Adrenal gland (tissue), 12 donors: ENCODE data around the gene UTP14A. TPM values are rescaled to one million over a fixed set of nuclear protein-coding genes. Genes with fewer than 3 reads are reported as not detected.

Source experiments
- DNase-seq, 7 donors: peaks; one replicate each; pipeline ENCODE4 v3.0.0-alpha.2; 2019 to 2020
- H3K27ac ChIP-seq, 5 donors: fragments of 200-600 bp; sonication (generic) in 4 of 5; 1 replicate in 3 of 5; 2 replicates in 2 of 5; pipeline versions ENCODE4 v1.5.1 to v1.8.0; 2016 to 2020; ENCODE audit warnings: mild to moderate bottlenecking in 1 of 5
- H3K27me3 ChIP-seq: fragments of 200-600 bp; 2 replicates; pipeline ENCODE4 v1.8.0; 2021
- H3K36me3 ChIP-seq, 2 donors: fragments of 200-600 bp; replicated peaks in 1 of 2; 1 replicate in 1 of 2; 2 replicates in 1 of 2; pipeline versions ENCODE4 v1.5.1 to v1.8.0; 2018 to 2022
- H3K4me1 ChIP-seq, 2 donors: fragments of 200-600 bp; replicated peaks in 1 of 2; 1 replicate in 1 of 2; 2 replicates in 1 of 2; pipeline versions ENCODE4 v1.5.1 to v1.8.0; 2018 to 2021
- H3K4me3 ChIP-seq, 4 donors: fragments of 200-600 bp; sonication (generic) in 3 of 4; one replicate each; pipeline ENCODE4 v1.5.1; 2016 to 2018
- H3K9me3 ChIP-seq, 3 donors: fragments of 200-600 bp; sonication (generic) in 1 of 3; replicated peaks in 1 of 3; 1 replicate in 2 of 3; 2 replicates in 1 of 3; pipeline versions ENCODE4 v1.5.1 to v1.8.0; 2016 to 2021
- CTCF ChIP-seq, 6 experiments: fragments of 450-650 bp in 4 of 6; fragments of 200-600 bp in 2 of 6; sonication (generic) in 1 of 6; IDR thresholded peaks; 1 replicate in 5 of 6; 2 replicates in 1 of 6; pipeline versions ENCODE4 v1.5.1 to v1.8.0; 2016 to 2021; ENCODE audit warnings: antibody characterized with exemption in 6 of 6, mild to moderate bottlenecking in 2 of 6, moderate library complexity in 1 of 6
- POLR2A ChIP-seq, 2 donors: fragments of 450-650 bp; IDR thresholded peaks; one replicate each; pipeline ENCODE4 v1.6.1; 2017; ENCODE audit warnings: antibody characterized with exemption in 2 of 2, mild to moderate bottlenecking in 2 of 2, moderate library complexity in 1 of 2
- WGBS, 4 donors: extraction: QIAGEN DNeasy Blood & Tissue Kit in 2 of 4; methylation state at CpG; one replicate each; pipeline versions ENCODE4 v1.1.5 to v1.1.7; 2013 to 2017; 5-methylcytosine and 5-hydroxymethylcytosine counted together
- intact Hi-C, 2 donors: fragments of 100-400 bp; cut with DNase I; formaldehyde crosslinking; loops; one replicate each; pipeline versions ENCODE4 v1.14.1 to v1.15.0; 2022 to 2023
- polyA plus RNA-seq, 3 donors: library from polyadenylated mRNA; stranded (reverse); fragments of 200-250 nt in 2 of 3; fragments of 350-450 nt in 1 of 3; fragmentation: Illumina TruSeq in 1 of 3; extraction: RNeasy Lipid Tissue Mini Kit (QIAGEN cat#74804) in 1 of 3; gene quantifications; one replicate each; pipeline ENCODE4 v1.2.3, GENCODE V29; 2013 to 2014
- total RNA-seq, 9 donors: library from RNA; depleted of rRNA in 4 of 9; stranded (reverse); fragments of >200 nt in 4 of 9; fragments of 120-200 nt in 1 of 9; fragmentation: NEBNext Ultra II Directional in 1 of 9; extraction: Animal tissue kit (Norgen Biotek cat#: 25700) in 1 of 9; gene quantifications; one replicate each; pipeline versions ENCODE4 v1.1.0 to v1.2.4, GENCODE V29; 2013 to 2023
- donor health status: healthy with polysubstance abuse.
- donor health status: Bipolar disorder and iron deficiency.
- donor health status: DM: yes; HTN: yes; CAD: no.
- donor health status: DM: no; HTN: no; CAD: no.
- donor health status: DM: no; HTN: no; CAD: no.
- donor health status: DM: yes; HTN: yes; CAD: no.

The UTP14A gene
- total and polyA plus RNA-seq, 12 donors = 10.1 to 28.1 (median 14.0) TPM

DNA sequence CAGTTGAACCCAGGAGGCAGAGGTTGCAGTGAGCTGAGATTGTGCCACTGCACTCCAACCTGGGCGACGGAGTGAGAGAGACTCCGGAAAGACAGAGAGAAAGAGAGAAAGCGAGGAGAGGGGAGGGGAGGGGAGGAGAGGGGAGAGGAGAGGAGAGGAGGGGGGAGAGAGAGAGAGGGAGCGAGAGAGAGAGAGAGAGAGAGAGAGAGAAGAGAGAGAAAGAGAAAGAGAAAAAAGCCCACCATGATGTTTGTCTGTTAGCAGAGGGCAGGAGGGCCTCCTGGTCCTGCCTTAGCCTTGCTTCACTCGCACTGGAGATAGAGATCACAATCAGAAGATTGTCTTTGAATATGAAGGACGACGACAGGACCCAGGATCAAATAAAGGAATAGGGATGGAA, 57.8 kb downstream of the UTP14A start:
- Histone ChIP-seq H3K36me3 (no peaks in the 10 kb centered on the region), H3K4me1 (no peaks in the 10 kb centered on the region), H3K4me3 (no peak overlapping the region), H3K27me3 (no peaks in the 10 kb centered on the region), H3K27ac (no peak overlapping the region), H3K9me3 (no peaks in the 10 kb centered on the region)
- intact Hi-C loops = no loop called here
- TF ChIP-seq POLR2A (IDR thresholded peaks at IDR 0.05) = no peak
- TF ChIP-seq CTCF (IDR thresholded peaks at IDR 0.05) = no peak
- DNase-seq = no peak
- WGBS, 4 donors = 74 to 88% (median 87%) methylated on average over 8 of the region's 8 CpGs

DNA sequence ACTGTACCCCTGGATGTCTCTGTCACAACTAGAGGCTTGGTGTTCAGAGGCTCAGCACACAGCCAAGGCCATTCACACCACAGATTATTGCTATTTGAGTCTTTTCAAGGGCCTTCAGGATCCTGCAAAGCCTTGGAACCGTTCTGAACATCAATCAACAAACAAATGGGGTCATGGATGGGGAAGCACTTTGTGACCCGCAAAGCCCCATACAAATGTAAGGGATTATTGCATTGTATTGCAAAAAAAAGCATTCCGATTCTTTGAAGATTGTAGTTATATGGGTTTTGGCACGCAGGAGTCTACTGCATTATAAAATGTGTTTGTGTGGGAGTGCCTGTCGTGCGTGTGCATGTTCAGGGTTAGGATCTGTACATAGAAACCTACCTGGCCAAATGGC, 59.2 kb downstream of the UTP14A start:
- Histone ChIP-seq H3K27ac (no peak overlapping the region), H3K4me1 (no peaks in the 10 kb centered on the region), H3K36me3 (no peaks in the 10 kb centered on the region), H3K27me3 (no peaks in the 10 kb centered on the region), H3K4me3 (no peak overlapping the region), H3K9me3 (no peaks in the 10 kb centered on the region)
- 76 to 80% (median 79%) methylated on average over 6 of the region's 6 CpGs for WGBS, 4 donors
- intact Hi-C loops = no loop called here
- no peak for TF ChIP-seq POLR2A (IDR thresholded peaks at IDR 0.05)
- no peak for TF ChIP-seq CTCF (IDR thresholded peaks at IDR 0.05)
- no peak for DNase-seq

DNA sequence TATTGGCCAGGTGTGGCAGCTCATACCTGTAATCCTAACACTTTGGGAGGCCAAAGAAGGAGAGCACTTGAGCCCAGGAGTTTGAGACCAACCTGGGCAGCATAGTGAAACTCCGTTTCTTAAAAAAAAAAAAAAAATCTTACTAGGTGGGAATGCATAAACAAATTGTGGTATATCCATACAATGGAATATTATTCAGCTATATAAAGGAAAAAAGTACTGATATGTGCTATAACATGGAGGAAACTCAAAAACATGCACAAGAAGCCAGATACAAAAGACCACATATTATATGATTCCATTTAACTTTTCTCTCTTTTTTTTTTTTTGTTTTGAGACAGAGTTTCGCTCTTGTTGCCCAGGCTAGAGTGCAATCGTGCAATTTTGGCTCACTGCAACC, 63.0 kb downstream of the UTP14A start:
- H3K36me3 ChIP-seq = no peaks in the 10 kb centered on the region
- DNase-seq = no peak
- H3K27ac ChIP-seq = no peak overlapping the region
- intact Hi-C loops = no loop called here
- peaks cover 5% of the 10 kb centered on the region for H3K27me3 ChIP-seq
- no peaks in the 10 kb centered on the region for H3K4me1 ChIP-seq
- no peak overlapping the region for H3K4me3 ChIP-seq
- no peak for TF ChIP-seq POLR2A (IDR thresholded peaks at IDR 0.05)
- no peak for TF ChIP-seq CTCF (IDR thresholded peaks at IDR 0.05)
- WGBS, 4 donors = 77 to 93% (median 89%) methylated on average over 3 of the region's 3 CpGs
- H3K9me3 ChIP-seq = no peaks in the 10 kb centered on the region

DNA sequence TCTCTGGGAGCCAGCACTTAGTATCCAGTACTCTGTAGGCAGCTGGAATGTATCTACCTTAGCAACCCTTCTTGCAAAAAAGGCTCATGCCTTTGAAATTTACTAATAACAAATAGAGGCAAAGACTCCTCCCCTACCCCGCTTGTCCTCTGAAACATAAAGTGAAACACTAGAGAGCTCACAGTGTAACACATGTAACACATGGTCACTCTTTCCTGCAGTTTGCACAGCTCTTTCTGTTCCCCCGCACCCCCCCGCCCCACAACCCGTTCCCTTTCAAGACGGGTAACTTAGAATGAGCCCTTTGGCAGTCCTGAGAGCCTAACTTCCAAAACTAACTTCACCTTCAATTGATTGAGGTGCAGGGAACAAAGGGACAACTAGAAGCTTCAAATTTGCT, 70.5 kb downstream of the UTP14A start:
- no peaks in the 10 kb centered on the region for H3K9me3 ChIP-seq
- intact Hi-C loops = no loop called here
- H3K4me3 ChIP-seq = no peak overlapping the region
- DNase-seq = no peak
- peaks cover 2% of the 10 kb centered on the region for H3K27me3 ChIP-seq
- no peaks in the 10 kb centered on the region for H3K4me1 ChIP-seq
- TF ChIP-seq CTCF (IDR thresholded peaks at IDR 0.05) = no peak
- no peak for TF ChIP-seq POLR2A (IDR thresholded peaks at IDR 0.05)
- WGBS, 4 donors = 63 to 76% (median 64%) methylated on average over 5 of the region's 5 CpGs; no CpG with 5 or more reads in 1 of the 4 donors
- no peaks in the 10 kb centered on the region for H3K36me3 ChIP-seq
- no peak overlapping the region for H3K27ac ChIP-seq

Other genes starting within 250 kb of the UTP14A start
- gene XPNPEP2, start 167.2 kb upstream of the UTP14A start, total RNA-seq = 1 to 10 TPM in 5 of 9 donors, under 1 TPM in 4; 0.18 to 5.4 (median 1.4) TPM
- 1 to 10 TPM in 1 of 3 donors, under 1 TPM in 2; 0.56 to 2.4 (median 0.73) TPM for gene XPNPEP2, start 167.2 kb upstream of the UTP14A start, polyA plus RNA-seq
- gene SASH3, start 126.2 kb upstream of the UTP14A start, total RNA-seq = 10 to 100 TPM in 7 of 9 donors, 1 to 10 TPM in 2; 1.1 to 27.8 (median 18.3) TPM
- gene SASH3, start 126.2 kb upstream of the UTP14A start, polyA plus RNA-seq = 10 to 100 TPM in 1 of 3 donors, 1 to 10 TPM in 2; 4.9 to 14.3 (median 5.9) TPM
- gene ZDHHC9, start 62.3 kb upstream of the UTP14A start, total RNA-seq = 10 to 100 TPM; 11.8 to 75.7 (median 25.3) TPM
- gene ZDHHC9, start 62.3 kb upstream of the UTP14A start, polyA plus RNA-seq = 10 to 100 TPM in 1 of 3 donors, 1 to 10 TPM in 2; 4.3 to 33.3 (median 7.2) TPM
- 10 to 100 TPM in 4 of 9 donors, 1 to 10 TPM in 5; 1.4 to 18.5 (median 9.2) TPM for gene BCORL1, start 76.5 kb downstream of the UTP14A start, total RNA-seq
- 1 to 10 TPM; 2.8 to 8.4 (median 5.5) TPM for gene BCORL1, start 76.5 kb downstream of the UTP14A start, polyA plus RNA-seq
- gene ELF4, start 204.3 kb downstream of the UTP14A start, total RNA-seq = 10 to 100 TPM in 1 of 9 donors, 1 to 10 TPM in 8; 2.7 to 16.7 (median 7.9) TPM
- 1 to 10 TPM; 3.1 to 4.5 (median 3.5) TPM for gene ELF4, start 204.3 kb downstream of the UTP14A start, polyA plus RNA-seq